H9 (cell line): Measurements from ENCODE around the gene EVL. TPM values are rescaled to one million over a fixed set of nuclear protein-coding genes. Genes with fewer than 3 reads are reported as not detected.

Experiments used
- DNase-seq: peaks from one replicate; pipeline ENCODE4 v3.0.0-alpha.2; 2017
- H2AFZ ChIP-seq: one replicate; pipeline ENCODE4 v1.6.1; 2013; ENCODE audit warnings: mild to moderate bottlenecking, low read length, control low read depth, moderate library complexity
- H2AK5ac ChIP-seq: 2 replicates; pipeline ENCODE4 v1.6.1; 2013; ENCODE audit warnings: low read length, control low read depth, mixed read lengths; ENCODE audit not compliant: insufficient read length
- H2BK120ac ChIP-seq: one replicate; pipeline ENCODE4 v1.6.1; 2013; ENCODE audit warnings: low read depth, mild to moderate bottlenecking, low read length, control low read depth, inconsistent platforms; ENCODE audit not compliant: poor library complexity, severe bottlenecking
- H2BK12ac ChIP-seq: 2 replicates; pipeline ENCODE4 v1.6.1; 2013; ENCODE audit warnings: low read length, control low read depth, mixed read lengths, low read depth; ENCODE audit not compliant: insufficient read length
- H2BK15ac ChIP-seq: 2 replicates; pipeline ENCODE4 v1.6.1; 2013; ENCODE audit warnings: low read depth, low read length, control low read depth
- H2BK20ac ChIP-seq: one replicate; pipeline ENCODE4 v1.6.1; 2013; ENCODE audit warnings: low read depth, mild to moderate bottlenecking, low read length, control low read depth, inconsistent platforms; ENCODE audit not compliant: poor library complexity, severe bottlenecking
- H2BK5ac ChIP-seq: 2 replicates; pipeline ENCODE4 v1.6.1; 2013; ENCODE audit warnings: low read length, control low read depth, mixed read lengths; ENCODE audit not compliant: insufficient read length
- H3K14ac ChIP-seq: 2 replicates; pipeline ENCODE4 v1.6.1; 2013; ENCODE audit warnings: low read length, control low read depth; ENCODE audit not compliant: insufficient read depth
- H3K18ac ChIP-seq: 2 replicates; pipeline ENCODE4 v1.6.1; 2013; ENCODE audit warnings: low read depth, mild to moderate bottlenecking, mixed read lengths, low read length, control low read depth; ENCODE audit not compliant: insufficient read length
- H3K23ac ChIP-seq: 2 replicates; pipeline ENCODE4 v1.6.1; 2013; ENCODE audit warnings: low read length, control low read depth, mixed read lengths, low read depth; ENCODE audit not compliant: insufficient read length
- H3K23me2 ChIP-seq: 2 replicates; pipeline ENCODE4 v1.6.1; 2013; ENCODE audit warnings: low read depth, mild to moderate bottlenecking, mixed read lengths, low read length, control low read depth; ENCODE audit not compliant: insufficient read length, poor library complexity, severe bottlenecking
- H3K27ac ChIP-seq: 2 replicates; pipeline ENCODE4 v1.5.1; 2013; ENCODE audit warnings: low read length, control low read depth, mixed read lengths, low read depth; ENCODE audit not compliant: insufficient read length
- H3K27me3 ChIP-seq: 2 replicates; pipeline ENCODE4 v1.6.1; 2013; ENCODE audit warnings: low read length, control low read depth, inconsistent platforms; ENCODE audit not compliant: insufficient read depth
- H3K4ac ChIP-seq: 2 replicates; pipeline ENCODE4 v1.6.1; 2013; ENCODE audit warnings: low read depth, mild to moderate bottlenecking, control low read depth, inconsistent platforms, low read length, moderate library complexity
- H3K4me1 ChIP-seq: 2 replicates; pipeline ENCODE4 v1.6.1; 2013; ENCODE audit warnings: low read length, control low read depth, inconsistent platforms; ENCODE audit not compliant: insufficient read depth
- H3K4me2 ChIP-seq: 2 replicates; pipeline ENCODE4 v1.6.1; 2013; ENCODE audit warnings: low read length, control low read depth, mixed read lengths; ENCODE audit not compliant: insufficient read length, insufficient read depth
- H3K56ac ChIP-seq: 2 replicates; pipeline ENCODE4 v1.6.1; 2013; ENCODE audit warnings: low read depth, mild to moderate bottlenecking, mixed read lengths, low read length, control low read depth; ENCODE audit not compliant: insufficient read length
- H3K79me1 ChIP-seq: 2 replicates; pipeline ENCODE4 v1.6.1; 2013; ENCODE audit warnings: low read depth, mild to moderate bottlenecking, moderate library complexity, low read length, control low read depth, inconsistent platforms; ENCODE audit not compliant: insufficient read depth, poor library complexity, severe bottlenecking
- H3K79me2 ChIP-seq: 2 replicates; pipeline ENCODE4 v1.6.1; 2013; ENCODE audit warnings: low read length, control low read depth, inconsistent platforms; ENCODE audit not compliant: insufficient read depth
- H3K9ac ChIP-seq: 2 replicates; pipeline ENCODE4 v1.6.1; 2013; ENCODE audit warnings: low read length, control low read depth, mixed read lengths; ENCODE audit not compliant: insufficient read length; ENCODE audit errors: extremely low read depth
- H3K9me3 ChIP-seq: one replicate; pipeline ENCODE4 v1.6.1; 2013; ENCODE audit warnings: low read depth, low read length, inconsistent platforms; ENCODE audit not compliant: control insufficient read depth
- H3T11ph ChIP-seq: one replicate; pipeline ENCODE4 v1.6.1; 2013; ENCODE audit warnings: mild to moderate bottlenecking, low read length, control low read depth, inconsistent platforms
- H4K20me1 ChIP-seq: one replicate; pipeline ENCODE4 v1.6.1; 2013; ENCODE audit not compliant: control insufficient read depth, insufficient read length, insufficient read depth
- H4K5ac ChIP-seq: 2 replicates; pipeline ENCODE4 v1.6.1; 2013; ENCODE audit warnings: low read depth, mild to moderate bottlenecking, mixed read lengths, low read length, control low read depth; ENCODE audit not compliant: insufficient read length
- H4K8ac ChIP-seq: replicated peaks from 2 replicates; pipeline ENCODE4 v1.6.1; 2013; ENCODE audit warnings: low read length, control low read depth, mixed read lengths, low read depth; ENCODE audit not compliant: insufficient read length
- H4K91ac ChIP-seq: 2 replicates; pipeline ENCODE4 v1.6.1; 2013; ENCODE audit warnings: low read depth, mild to moderate bottlenecking, moderate library complexity, mixed read lengths, low read length, control low read depth; ENCODE audit not compliant: insufficient read length
- H3K27ac Mint-ChIP-seq, 3 experiments: 2 replicates in 2 of 3; 3 replicates in 1 of 3; pipeline ENCODE4 v1.8.0; 2020 to 2021; ENCODE audit warnings: mixed read lengths in 3 of 3, mild to moderate bottlenecking in 1 of 3, moderate library complexity in 1 of 3
- H3K27me3 Mint-ChIP-seq: 2 replicates; pipeline ENCODE4 v1.8.0; 2021; ENCODE audit warnings: low read depth, mild to moderate bottlenecking, moderate library complexity, mixed read lengths
- H3K36me3 Mint-ChIP-seq, 3 experiments: 2 replicates in 2 of 3; 3 replicates in 1 of 3; pipeline ENCODE4 v1.8.0; 2020 to 2021; ENCODE audit warnings: low read depth in 3 of 3, mixed read lengths in 3 of 3; ENCODE audit not compliant: insufficient read depth in 1 of 3
- H3K4me1 Mint-ChIP-seq, 2 experiments: 2 replicates each; pipeline ENCODE4 v1.8.0; 2020; ENCODE audit warnings: mixed read lengths in 2 of 2
- H3K4me3 Mint-ChIP-seq, 2 experiments: 2 replicates in 1 of 2; 3 replicates in 1 of 2; pipeline ENCODE4 v1.8.0; 2020 to 2021; ENCODE audit warnings: mild to moderate bottlenecking in 2 of 2, mixed read lengths in 2 of 2, moderate library complexity in 1 of 2
- H3K9me3 Mint-ChIP-seq, 2 experiments: 2 replicates in 1 of 2; 3 replicates in 1 of 2; pipeline ENCODE4 v1.8.0; 2020; ENCODE audit warnings: mild to moderate bottlenecking in 2 of 2, mixed read lengths in 2 of 2, moderate library complexity in 1 of 2
- CTCF ChIP-seq: fragments of 200-600 bp; sonication (generic); conservative IDR thresholded peaks from 3 replicates; pipeline ENCODE4 v1.8.0; 2021; ENCODE audit warnings: antibody characterized with exemption, mild to moderate bottlenecking
- WGBS: extraction: QIAGEN DNeasy Blood & Tissue Kit; methylation state at CpG from one replicate; pipeline ENCODE4 v1.1.7; 2013; ENCODE audit warnings: missing lambda C conversion rate, low lambda C conversion rate, mixed read lengths; ENCODE audit not compliant: insufficient read length; ENCODE audit errors: extremely low coverage; 5-methylcytosine and 5-hydroxymethylcytosine counted together
- total RNA-seq: library from RNA; stranded (reverse); gene quantifications from 2 replicates; pipeline ENCODE4 v1.2.1, GENCODE V29; 2021

The EVL gene
- total RNA-seq, 1 experiment from 2014 or later, result 53.2 TPM

GRCh38 chr14:100098171-100098570, 32.9 kb downstream of the EVL start:
- H3K27me3 ChIP-seq, result no peaks in the 10 kb centered on the region
- H3K9me3 ChIP-seq, result no peaks in the 10 kb centered on the region
- Mint-ChIP-seq H3K4me1 (peaks cover 7 to 10% of the 10 kb centered on the region in 2 experiments), H3K9me3 (no peaks in the 10 kb centered on the region), H3K27me3 (no peaks in the 10 kb centered on the region), H3K27ac (peak overlapping the region in 1 of 3 experiments; percentile 6; a peak in 2 of 7 replicates), H3K4me3 (no peak overlapping the region), H3K36me3 (peaks cover 0 to 4% (median 0%) of the 10 kb centered on the region in 3 experiments; a peak in 3 of 7 replicates)
- H3K4ac ChIP-seq, result no peak overlapping the region
- no peak overlapping the region for H4K8ac ChIP-seq
- H3K56ac ChIP-seq, result no peak overlapping the region
- H2BK12ac ChIP-seq, result no peak overlapping the region
- no peak overlapping the region for H2AK5ac ChIP-seq
- H2BK15ac ChIP-seq, result no peak overlapping the region
- H2BK5ac ChIP-seq, result no peak overlapping the region
- no peak overlapping the region for H3K9ac ChIP-seq
- no peak overlapping the region for H3K14ac ChIP-seq
- no peak overlapping the region for H4K5ac ChIP-seq
- no peak overlapping the region for H4K91ac ChIP-seq
- no peaks in the 10 kb centered on the region for H4K20me1 ChIP-seq
- H3K18ac ChIP-seq, result no peak overlapping the region
- H3K4me1 ChIP-seq, result peaks cover 4% of the 10 kb centered on the region; the same call in 1 of the 2 replicates
- no peaks in the 10 kb centered on the region for H3K79me1 ChIP-seq
- no peaks in the 10 kb centered on the region for H3K23me2 ChIP-seq
- H2BK20ac ChIP-seq, result peak overlapping the region; percentile 49
- no peak overlapping the region for H2AFZ ChIP-seq
- no peak for TF ChIP-seq CTCF
- H3T11ph ChIP-seq, result no peak overlapping the region
- H2BK120ac ChIP-seq, result no peak overlapping the region
- H3K79me2 ChIP-seq, result no peaks in the 10 kb centered on the region
- H3K23ac ChIP-seq, result no peak overlapping the region
- no peak for DNase-seq
- WGBS, result no CpG with 5 or more reads among the region's 8 CpGs
- H3K4me2 ChIP-seq, result no peak overlapping the region
- H3K27ac ChIP-seq, result no peak overlapping the region
